ENCODE results near the gene CTXN1. TPM values are rescaled to one million over a fixed set of nuclear protein-coding genes. Genes with fewer than 3 reads are reported as not detected.

CTXN1 gene
- polyA plus RNA-seq, 1 of the 3 experiments (the other 2 are of a cell fraction), result 53.8 TPM

- ChIA-PET CTCF (no interaction called here), POLR2A (no interaction called here)
- no peak overlapping the region for H2AFZ ChIP-seq (ENCODE audit: low read depth)
- no peaks in the 10 kb centered on the region for H3K4me1 ChIP-seq (ENCODE audit: control insufficient read depth in 1 of 2, insufficient read depth in 2 of 2, low read depth in 1 of 2, low read length in 1 of 2)
- no peaks in the 10 kb centered on the region for H3K9me2 ChIP-seq
- no peak overlapping the region for H3K9ac ChIP-seq
- no peak overlapping the region for H3K4me2 ChIP-seq
- no peaks in the 10 kb centered on the region for H3F3A ChIP-seq (replicated peaks; ENCODE audit: insufficient read depth)
- no peaks in the 10 kb centered on the region for H3K36me3 ChIP-seq (replicated peaks in 1 of 2; ENCODE audit: control insufficient read depth in 1 of 2, insufficient read depth in 2 of 2, low read length in 1 of 2)
- no peaks in the 10 kb centered on the region for H3K79me2 ChIP-seq (ENCODE audit: insufficient read depth)
- WGBS (ENCODE audit: low lambda C conversion rate), result 39% methylated on average over 3 of the region's 3 CpGs
- no peaks in the 10 kb centered on the region for H3K9me3 ChIP-seq
- no peak overlapping the region for H3K27ac ChIP-seq (ENCODE audit: low read depth in 2 of 2, low read length in 1 of 2)
- no peak for DNase-seq
- no peaks in the 10 kb centered on the region for H4K20me1 ChIP-seq (ENCODE audit: insufficient read depth)
- H3K27me3 ChIP-seq (ENCODE audit: insufficient read depth), result no peaks in the 10 kb centered on the region; the same call in 1 of the 2 replicates
- no peak overlapping the region for H3K4me3 ChIP-seq (ENCODE audit: low read depth in 2 of 2, low read length in 1 of 2)
- TF ChIP-seq CTCF (IDR thresholded peaks at IDR 0.05) (no peak), USF1 (IDR thresholded peaks at IDR 0.05; ENCODE audit: borderline replicate concordance, low read depth) (no peak), EZH2phosphoT487 (IDR thresholded peaks at IDR 0.05; ENCODE audit: borderline replicate concordance, low read depth) (no peak), TAF1 (IDR thresholded peaks at IDR 0.05; ENCODE audit: borderline replicate concordance, low read depth, low read length) (no peak), SMC3 (IDR thresholded peaks at IDR 0.05; ENCODE audit: low read depth, low read length) (no peak), CHD2 (IDR thresholded peaks at IDR 0.05; ENCODE audit: low read length, partially characterized antibody) (no peak), FOSL2 (IDR thresholded peaks at IDR 0.05; ENCODE audit: borderline replicate concordance, low read depth) (no peak), IRF3 (IDR thresholded peaks at IDR 0.05; ENCODE audit: low read depth, low read length) (no peak), USF2 (IDR thresholded peaks at IDR 0.05; ENCODE audit: borderline replicate concordance, low read depth, low read length) (no peak), POLR2AphosphoS5 (IDR thresholded peaks at IDR 0.05; ENCODE audit: low read depth, low read length) (no peak), MEF2A (IDR thresholded peaks at IDR 0.05; ENCODE audit: borderline replicate concordance, low read depth) (no peak), RXRA (IDR thresholded peaks at IDR 0.05; ENCODE audit: borderline replicate concordance, low read depth) (no peak), EP300 (IDR thresholded peaks at IDR 0.05; ENCODE audit: borderline replicate concordance in 1 of 2, low read depth in 1 of 2, low read length in 1 of 2) (no peak), GABPA (IDR thresholded peaks at IDR 0.05; ENCODE audit: low read depth) (no peak)
Measured at GRCh38 chr19:7881910-7882309, 44.0 kb downstream of the CTXN1 start.

All from SK-N-SH (cell line).